ENCODE measurements around the gene XPO1.
A peak's percentile ranks its signal among the peaks of the same experiment; 100 is the strongest.
"Not testable (repeated sequence)": the region's sequence is repeated elsewhere in the genome, so short reads cannot be mapped to it uniquely, and the experiment has no call there.

The XPO1 gene

GRCh38 chr2:61534926-61535325 lies 3.2 kb downstream of the XPO1 start:
- DNase-seq (ENCODE audit: low read depth in 3 of 3) = no peak

GRCh38 chr2:61530749-61531148 lies 7.4 kb downstream of the XPO1 start:
- no peak for DNase-seq (ENCODE audit: low read depth in 3 of 3)

- DNase-seq (ENCODE audit: low read depth in 3 of 3) = no peak
These were observed 8.0 kb downstream of the XPO1 start for GRCh38 chr2:61529944-61530735.

GRCh38 chr2:61520261-61520660 lies 17.9 kb downstream of the XPO1 start:
- no peak for DNase-seq (ENCODE audit: low read depth in 3 of 3)

- no peak for DNase-seq (ENCODE audit: low read depth in 3 of 3)
These were observed 25.3 kb downstream of the XPO1 start for GRCh38 chr2:61512768-61513398.

GRCh38 chr2:61510674-61511671 lies 27.2 kb downstream of the XPO1 start:
- no peak for DNase-seq (ENCODE audit: low read depth in 3 of 3)

- DNase-seq (ENCODE audit: low read depth in 3 of 3) = no peak
These were observed 33.2 kb downstream of the XPO1 start for GRCh38 chr2:61504949-61505348.

GRCh38 chr2:61499060-61499459 lies 39.1 kb downstream of the XPO1 start:
- DNase-seq (ENCODE audit: low read depth in 3 of 3) = no peak

GRCh38 chr2:61493523-61493942 lies 44.6 kb downstream of the XPO1 start:
- DNase-seq (ENCODE audit: low read depth in 3 of 3) = no peak

- DNase-seq (ENCODE audit: low read depth in 3 of 3) = no peak
These were observed 45.7 kb downstream of the XPO1 start for GRCh38 chr2:61492476-61492875.

- DNase-seq (ENCODE audit: low read depth in 3 of 3) = no peak
These were observed 52.9 kb downstream of the XPO1 start for GRCh38 chr2:61485281-61485680.

GRCh38 chr2:61478086-61478485 lies 60.1 kb downstream of the XPO1 start:
- DNase-seq (ENCODE audit: low read depth in 3 of 3) = no peak

GRCh38 chr2:61476929-61477589 lies 61.1 kb downstream of the XPO1 start:
- DNase-seq (ENCODE audit: low read depth in 3 of 3) = not testable (repeated sequence)

GRCh38 chr2:61471905-61472805 lies 66.0 kb downstream of the XPO1 start:
- DNase-seq (ENCODE audit: low read depth in 3 of 3) = no peak

GRCh38 chr2:61470965-61471904 lies 66.9 kb downstream of the XPO1 start, which contains the start of gene USP34:
TSS of gene USP34 (minus strand) at chr2:61471087. CDS start at chr2:61470692, 395 bp downstream.
- DNase-seq (ENCODE audit: low read depth in 3 of 3) = peak; percentile 80 to 81 (median 81)

- DNase-seq (ENCODE audit: low read depth in 3 of 3) = peak; percentile 74 to 77 (median 75)
These were observed 67.8 kb downstream of the XPO1 start for GRCh38 chr2:61470122-61470951.

- DNase-seq (ENCODE audit: low read depth in 3 of 3) = no peak
These were observed 68.6 kb downstream of the XPO1 start for GRCh38 chr2:61469424-61470121.

- not testable (repeated sequence) for DNase-seq (ENCODE audit: low read depth in 3 of 3)
These were observed 69.9 kb downstream of the XPO1 start for GRCh38 chr2:61468231-61468630.
